NB4 (cell line): ENCODE results near the gene DYNLRB2.
A peak's percentile ranks its signal among the peaks of the same experiment; 100 is the strongest.

Experiments used
- DNase-seq: peaks from one replicate; pipeline ENCODE4 v3.0.0; 2010; ENCODE audit warnings: low read depth
- H3K4me3 ChIP-seq: one replicate; pipeline ENCODE4 v1.5.1; 2011; ENCODE audit warnings: mild to moderate bottlenecking, low read depth, low read length, moderate library complexity
- MYC ChIP-seq: IDR thresholded peaks from 2 replicates; pipeline ENCODE4 v1.6.1; 2011; ENCODE audit warnings: low read depth, low read length
- POLR2A ChIP-seq: IDR thresholded peaks from 2 replicates; pipeline ENCODE4 v1.6.1; 2011; ENCODE audit warnings: mild to moderate bottlenecking; ENCODE audit not compliant: insufficient read length; ENCODE audit errors: extremely low read depth
- TF ChIP-seq, protein P1 (sequence below): IDR thresholded peaks from one replicate; pipeline ENCODE4 v1.5.1; 2012; ENCODE audit warnings: low read depth, low read length
- TF ChIP-seq, protein P2 (sequence below): IDR thresholded peaks from 2 replicates; pipeline ENCODE4 v1.6.1; 2011; ENCODE audit warnings: low read depth, low read length

DYNLRB2 gene

DNA sequence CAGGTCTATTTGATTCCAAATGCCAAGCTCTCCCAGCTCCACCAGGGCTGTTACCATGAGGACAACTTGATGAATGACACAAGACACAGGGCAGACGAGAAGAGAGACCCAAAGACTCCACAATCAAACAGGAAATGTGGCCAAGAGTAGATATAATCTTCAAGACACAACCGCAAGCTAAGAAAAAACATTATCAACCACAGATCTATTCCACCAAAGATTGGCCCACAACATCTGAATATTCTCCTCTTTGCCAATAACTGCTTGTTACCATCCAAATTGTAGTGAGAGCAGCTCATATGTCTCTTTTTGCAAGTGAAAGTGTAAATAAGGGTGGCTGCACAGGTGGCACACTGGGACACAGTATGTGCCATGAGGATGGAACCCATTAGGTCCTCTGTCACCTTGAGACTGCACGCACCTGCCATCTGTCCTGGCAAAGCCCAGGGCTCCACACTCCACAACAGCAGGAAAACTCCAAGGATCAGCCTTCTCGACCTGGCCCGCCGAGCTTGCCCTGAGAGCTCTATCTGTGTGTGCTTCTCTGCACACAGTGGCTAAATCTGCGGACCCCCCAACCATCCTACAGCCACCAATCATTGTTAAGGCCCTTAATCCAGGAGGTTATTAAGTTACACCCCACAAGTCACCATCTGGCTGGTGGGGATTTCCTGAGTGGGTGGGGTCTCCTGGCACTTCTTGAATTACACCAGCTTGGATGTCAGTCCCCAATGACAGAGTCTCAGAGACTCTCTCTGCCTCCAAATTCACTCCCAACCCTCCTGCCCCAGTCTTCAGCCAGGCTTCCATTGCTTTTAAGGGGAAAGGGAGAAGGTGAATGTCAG, 50.5 kb downstream of the DYNLRB2 start:
- peak; percentile 29 for DNase-seq
- TF ChIP-seq, protein P1, sequence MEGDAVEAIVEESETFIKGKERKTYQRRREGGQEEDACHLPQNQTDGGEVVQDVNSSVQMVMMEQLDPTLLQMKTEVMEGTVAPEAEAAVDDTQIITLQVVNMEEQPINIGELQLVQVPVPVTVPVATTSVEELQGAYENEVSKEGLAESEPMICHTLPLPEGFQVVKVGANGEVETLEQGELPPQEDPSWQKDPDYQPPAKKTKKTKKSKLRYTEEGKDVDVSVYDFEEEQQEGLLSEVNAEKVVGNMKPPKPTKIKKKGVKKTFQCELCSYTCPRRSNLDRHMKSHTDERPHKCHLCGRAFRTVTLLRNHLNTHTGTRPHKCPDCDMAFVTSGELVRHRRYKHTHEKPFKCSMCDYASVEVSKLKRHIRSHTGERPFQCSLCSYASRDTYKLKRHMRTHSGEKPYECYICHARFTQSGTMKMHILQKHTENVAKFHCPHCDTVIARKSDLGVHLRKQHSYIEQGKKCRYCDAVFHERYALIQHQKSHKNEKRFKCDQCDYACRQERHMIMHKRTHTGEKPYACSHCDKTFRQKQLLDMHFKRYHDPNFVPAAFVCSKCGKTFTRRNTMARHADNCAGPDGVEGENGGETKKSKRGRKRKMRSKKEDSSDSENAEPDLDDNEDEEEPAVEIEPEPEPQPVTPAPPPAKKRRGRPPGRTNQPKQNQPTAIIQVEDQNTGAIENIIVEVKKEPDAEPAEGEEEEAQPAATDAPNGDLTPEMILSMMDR = no peak
- TF ChIP-seq, protein P2, sequence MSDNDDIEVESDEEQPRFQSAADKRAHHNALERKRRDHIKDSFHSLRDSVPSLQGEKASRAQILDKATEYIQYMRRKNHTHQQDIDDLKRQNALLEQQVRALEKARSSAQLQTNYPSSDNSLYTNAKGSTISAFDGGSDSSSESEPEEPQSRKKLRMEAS = no peak
- TF ChIP-seq POLR2A (no peak), MYC (no peak)
- H3K4me3 ChIP-seq = no peak overlapping the region

- H3K4me3 ChIP-seq = no peak overlapping the region
- TF ChIP-seq, protein P2 = no peak
- TF ChIP-seq MYC (no peak), POLR2A (no peak)
- TF ChIP-seq, protein P1 = no peak
- DNase-seq = no peak
Observed at GRCh38 chr16:80592273-80592672, 51.5 kb downstream of the DYNLRB2 start.

GRCh38 chr16:80594756-80595155, 54.0 kb downstream of the DYNLRB2 start:
- TF ChIP-seq, protein P2 = no peak
- TF ChIP-seq POLR2A = no peak
- TF ChIP-seq, protein P1 = no peak
- TF ChIP-seq MYC = no peak
- H3K4me3 ChIP-seq = no peak overlapping the region
- no peak for DNase-seq

- H3K4me3 ChIP-seq = no peak overlapping the region
- TF ChIP-seq, protein P1 = no peak
- TF ChIP-seq, protein P2 = no peak
- TF ChIP-seq POLR2A (no peak), MYC (no peak)
- no peak for DNase-seq
Observed at GRCh38 chr16:80596507-80597207, 55.9 kb downstream of the DYNLRB2 start.

GRCh38 chr16:80599466-80599865, 58.7 kb downstream of the DYNLRB2 start:
- no peak for DNase-seq
- TF ChIP-seq POLR2A = no peak
- TF ChIP-seq, protein P2 = no peak
- TF ChIP-seq MYC = no peak
- TF ChIP-seq, protein P1 = no peak
- no peak overlapping the region for H3K4me3 ChIP-seq
